ENCODE measurements around the gene RGS17. TPM values are rescaled to one million over a fixed set of nuclear protein-coding genes. Genes with fewer than 3 reads are reported as not detected.
A peak's percentile ranks its signal among the peaks of the same experiment; 100 is the strongest.

The RGS17 gene
- total and polyA plus RNA-seq, 2 of the 13 experiments (the other 11 are each of a cell fraction or from before 2014, with no cell fraction given), result 0.04 TPM; not detected in 1

DNA sequence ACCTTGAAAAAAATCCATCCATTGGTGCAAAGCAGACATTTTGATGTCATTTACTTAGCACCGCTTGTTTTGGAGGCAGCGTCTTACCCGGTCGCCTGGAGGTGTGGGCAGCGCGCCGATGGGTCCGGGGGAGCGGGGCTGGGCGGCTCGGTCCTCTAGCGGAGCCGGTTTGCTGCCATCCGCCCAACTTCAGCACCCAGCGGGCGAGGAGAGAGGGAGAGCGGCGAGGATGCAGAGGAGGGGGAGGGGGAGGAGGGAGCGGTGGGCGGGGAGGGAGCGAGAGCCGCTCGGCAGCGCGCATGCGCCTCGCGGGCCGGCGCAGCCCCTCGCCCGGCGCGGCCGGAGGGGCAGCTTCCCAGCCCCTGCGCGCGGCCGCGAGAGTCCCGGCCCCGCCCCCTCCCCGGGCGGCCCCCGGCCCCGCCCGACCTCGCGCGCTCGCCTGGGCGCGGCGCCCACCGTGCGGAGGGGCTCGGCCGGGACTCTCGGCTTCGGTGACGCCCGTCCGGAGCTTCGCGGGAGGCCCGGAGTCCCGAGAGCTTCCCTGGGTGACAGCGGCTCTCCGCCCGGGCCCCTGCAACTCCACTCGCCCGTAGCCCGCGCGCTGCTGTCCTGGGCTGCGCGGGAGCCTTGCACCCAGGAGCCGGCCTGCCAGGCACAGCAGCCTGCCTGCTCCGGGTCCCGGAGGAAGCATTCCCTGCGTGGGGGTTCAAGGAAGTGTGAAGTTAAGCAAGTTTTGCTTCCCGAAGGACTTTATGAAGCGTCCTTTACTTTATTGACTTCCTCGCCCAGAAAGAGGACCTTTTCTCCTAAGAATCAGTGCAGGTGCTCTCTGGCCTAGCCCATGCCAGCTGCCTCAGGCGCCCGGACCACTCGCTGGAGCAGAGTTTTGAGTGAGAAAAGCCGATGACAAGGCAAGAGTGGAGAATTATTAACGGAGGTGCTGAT, at the start of gene RGS17 (continued):
- TF ChIP-seq, protein P1, sequence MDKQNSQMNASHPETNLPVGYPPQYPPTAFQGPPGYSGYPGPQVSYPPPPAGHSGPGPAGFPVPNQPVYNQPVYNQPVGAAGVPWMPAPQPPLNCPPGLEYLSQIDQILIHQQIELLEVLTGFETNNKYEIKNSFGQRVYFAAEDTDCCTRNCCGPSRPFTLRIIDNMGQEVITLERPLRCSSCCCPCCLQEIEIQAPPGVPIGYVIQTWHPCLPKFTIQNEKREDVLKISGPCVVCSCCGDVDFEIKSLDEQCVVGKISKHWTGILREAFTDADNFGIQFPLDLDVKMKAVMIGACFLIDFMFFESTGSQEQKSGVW (CRISPR knock-in tag; IDR thresholded peaks at IDR 0.05; ENCODE audit: borderline replicate concordance), result no peak
- no peak for TF ChIP-seq ZFY (CRISPR knock-in tag; IDR thresholded peaks at IDR 0.05)
- no peak for TF ChIP-seq ARNTL (CRISPR knock-in tag; IDR thresholded peaks at IDR 0.05)
- no peak for TF ChIP-seq ZNF124 (CRISPR knock-in tag; IDR thresholded peaks at IDR 0.05)
- no peak for TF ChIP-seq ZNF12 (CRISPR knock-in tag; IDR thresholded peaks at IDR 0.05)
- TF ChIP-seq ZIK1 (CRISPR knock-in tag; IDR thresholded peaks at IDR 0.05; ENCODE audit: borderline replicate concordance, low read depth), result no peak
- no peak for TF ChIP-seq DNMT1 (CRISPR knock-in tag; IDR thresholded peaks at IDR 0.05)
- no peak for TF ChIP-seq ZBTB21 (CRISPR knock-in tag; IDR thresholded peaks at IDR 0.05)
- no peak for TF ChIP-seq SMAD3 (CRISPR knock-in tag; IDR thresholded peaks at IDR 0.05)
- TF ChIP-seq ZNF296 (CRISPR knock-in tag; conservative IDR thresholded peaks at IDR 0.05), result no peak
- TF ChIP-seq NFIC (IDR thresholded peaks at IDR 0.05; ENCODE audit: low read length), result no peak
- TF ChIP-seq ZNF781 (CRISPR knock-in tag; IDR thresholded peaks at IDR 0.05; ENCODE audit: borderline replicate concordance, not compliant biosample characterization), result no peak
- no peak for TF ChIP-seq JDP2 (CRISPR knock-in tag; IDR thresholded peaks at IDR 0.05; ENCODE audit: borderline replicate concordance)
- peak; percentile 35; the same call in 1 of the 2 replicates for TF ChIP-seq YEATS4 (CRISPR knock-in tag; IDR thresholded peaks at IDR 0.05; ENCODE audit: borderline replicate concordance)
- 0 out of 2 replicates have a peak, but pooled peaks have one; percentile 10 for TF ChIP-seq TBX2 (CRISPR knock-in tag; IDR thresholded peaks at IDR 0.05; ENCODE audit: borderline replicate concordance)
- TF ChIP-seq CHD4 (IDR thresholded peaks at IDR 0.05; ENCODE audit: borderline replicate concordance, low read length), result no peak
- TF ChIP-seq HOXA7 (CRISPR knock-in tag; IDR thresholded peaks at IDR 0.05), result no peak
- TF ChIP-seq SRY (CRISPR knock-in tag; IDR thresholded peaks at IDR 0.05), result no peak
- TF ChIP-seq, protein P2, sequence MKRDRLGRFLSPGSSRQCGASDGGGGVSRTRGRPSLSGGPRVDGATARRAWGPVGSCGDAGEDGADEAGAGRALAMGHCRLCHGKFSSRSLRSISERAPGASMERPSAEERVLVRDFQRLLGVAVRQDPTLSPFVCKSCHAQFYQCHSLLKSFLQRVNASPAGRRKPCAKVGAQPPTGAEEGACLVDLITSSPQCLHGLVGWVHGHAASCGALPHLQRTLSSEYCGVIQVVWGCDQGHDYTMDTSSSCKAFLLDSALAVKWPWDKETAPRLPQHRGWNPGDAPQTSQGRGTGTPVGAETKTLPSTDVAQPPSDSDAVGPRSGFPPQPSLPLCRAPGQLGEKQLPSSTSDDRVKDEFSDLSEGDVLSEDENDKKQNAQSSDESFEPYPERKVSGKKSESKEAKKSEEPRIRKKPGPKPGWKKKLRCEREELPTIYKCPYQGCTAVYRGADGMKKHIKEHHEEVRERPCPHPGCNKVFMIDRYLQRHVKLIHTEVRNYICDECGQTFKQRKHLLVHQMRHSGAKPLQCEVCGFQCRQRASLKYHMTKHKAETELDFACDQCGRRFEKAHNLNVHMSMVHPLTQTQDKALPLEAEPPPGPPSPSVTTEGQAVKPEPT (CRISPR knock-in tag; IDR thresholded peaks at IDR 0.05; ENCODE audit: low read depth), result no peak
- TF ChIP-seq LCORL (IDR thresholded peaks at IDR 0.05), result no peak
- no peak for TF ChIP-seq LCORL (CRISPR knock-in tag; IDR thresholded peaks at IDR 0.05)
- TF ChIP-seq FIP1L1 (IDR thresholded peaks at IDR 0.05; ENCODE audit: borderline replicate concordance, insufficient read depth, low read depth, low read length), result no peak
- TF ChIP-seq ZNF703 (CRISPR knock-in tag; IDR thresholded peaks at IDR 0.05; ENCODE audit: borderline replicate concordance), result no peak
- TF ChIP-seq HNF4A (CRISPR knock-in tag; IDR thresholded peaks at IDR 0.05), result no peak
- TF ChIP-seq ATF7 (IDR thresholded peaks at IDR 0.05), result no peak
- TF ChIP-seq ATF7 (CRISPR knock-in tag; IDR thresholded peaks at IDR 0.05), result no peak
- TF ChIP-seq GABPB1 (CRISPR knock-in tag; IDR thresholded peaks at IDR 0.05), result peak; percentile 42; the same call in 1 of the 2 replicates
- TF ChIP-seq ZNF841 (CRISPR knock-in tag; IDR thresholded peaks at IDR 0.05; ENCODE audit: borderline replicate concordance), result no peak
- TF ChIP-seq, protein P3, sequence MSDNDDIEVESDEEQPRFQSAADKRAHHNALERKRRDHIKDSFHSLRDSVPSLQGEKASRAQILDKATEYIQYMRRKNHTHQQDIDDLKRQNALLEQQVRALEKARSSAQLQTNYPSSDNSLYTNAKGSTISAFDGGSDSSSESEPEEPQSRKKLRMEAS (IDR thresholded peaks at IDR 0.05), result no peak
- no peak for TF ChIP-seq SAP130 (CRISPR knock-in tag; IDR thresholded peaks at IDR 0.05; ENCODE audit: low read depth)
